SK-N-SH (cell line): Measurements from ENCODE around the gene ENTREP3. TPM values are rescaled to one million over a fixed set of nuclear protein-coding genes. Genes with fewer than 3 reads are reported as not detected.

Source experiments
- CTCF ChIA-PET: fragments of 300-600, 350-600 bp; formaldehyde crosslinking; extraction: SDS; loops from one replicate; lab custom pipeline; 2021; lab: Yijun Ruan, JAX
- POLR2A ChIA-PET: fragments of 350-600 bp; sonication (Branson Sonifier 250); formaldehyde crosslinking; extraction: SDS; loops from one replicate; lab custom pipeline; 2020; ENCODE audit warnings: antibody characterized with exemption, inconsistent platforms; lab: Yijun Ruan, JAX
- DNase-seq: peaks from one replicate; pipeline ENCODE4 v3.0.0; 2012
- H2AFZ ChIP-seq: fragments of 200-600 bp; sonication (generic); 2 replicates; pipeline ENCODE4 v1.8.1; 2016; ENCODE audit warnings: antibody characterized with exemption, mild to moderate bottlenecking, low read depth
- H3F3A ChIP-seq: fragments of 200-600 bp; sonication (generic); replicated peaks from 2 replicates; pipeline ENCODE3; 2016; ENCODE audit warnings: antibody characterized with exemption, mild to moderate bottlenecking; ENCODE audit not compliant: insufficient read depth
- H3K27ac ChIP-seq, 2 experiments: fragments of 200-500 bp in 1 of 2; fragments of 200-600 bp in 1 of 2; sonication (Bioruptor generic) in 1 of 2; sonication (generic), shearing (Covaris generic) in 1 of 2; 2 replicates each; pipeline versions ENCODE4 v1.5.1 to v1.6.1; 2014 to 2016; ENCODE audit warnings: low read depth in 2 of 2, inconsistent platforms in 1 of 2, low read length in 1 of 2, mild to moderate bottlenecking in 1 of 2, mixed read lengths in 1 of 2
- H3K27me3 ChIP-seq: fragments of 200-600 bp; sonication (generic), shearing (Covaris generic); 2 replicates; pipeline ENCODE4 v1.6.1; 2016; ENCODE audit warnings: mixed run types; ENCODE audit not compliant: insufficient read depth
- H3K36me3 ChIP-seq, 2 experiments: fragments of 200-500 bp in 1 of 2; fragments of 200-600 bp in 1 of 2; sonication (Bioruptor generic) in 1 of 2; sonication (generic) in 1 of 2; replicated peaks in 1 of 2; 2 replicates each; pipeline versions ENCODE3 to v1.5.1; 2014 to 2016; ENCODE audit warnings: low read length in 1 of 2, mild to moderate bottlenecking in 1 of 2; ENCODE audit not compliant: insufficient read depth in 2 of 2, control insufficient read depth in 1 of 2
- H3K4me1 ChIP-seq, 2 experiments: fragments of 200-500 bp in 1 of 2; fragments of 200-600 bp in 1 of 2; sonication (Bioruptor generic) in 1 of 2; sonication (generic), shearing (Covaris generic) in 1 of 2; 2 replicates each; pipeline versions ENCODE4 v1.5.1 to v1.6.1; 2014 to 2016; ENCODE audit warnings: low read depth in 1 of 2, low read length in 1 of 2, mixed run types in 1 of 2; ENCODE audit not compliant: insufficient read depth in 2 of 2, control insufficient read depth in 1 of 2
- H3K4me2 ChIP-seq: fragments of 200-600 bp; sonication (generic), shearing (Covaris generic); 2 replicates; pipeline ENCODE4 v1.6.1; 2017; ENCODE audit warnings: mixed run types
- H3K4me3 ChIP-seq, 2 experiments: fragments of 200-500 bp in 1 of 2; fragments of 200-600 bp in 1 of 2; sonication (Bioruptor generic) in 1 of 2; sonication (generic), shearing (Covaris generic) in 1 of 2; 2 replicates each; pipeline versions ENCODE4 v1.5.1 to v1.8.1; 2014 to 2016; ENCODE audit warnings: low read depth in 2 of 2, inconsistent platforms in 1 of 2, low read length in 1 of 2, mild to moderate bottlenecking in 1 of 2, mixed read lengths in 1 of 2, moderate library complexity in 1 of 2
- H3K79me2 ChIP-seq: fragments of 200-600 bp; sonication (generic); 2 replicates; pipeline ENCODE4 v1.8.1; 2017; ENCODE audit warnings: mild to moderate bottlenecking; ENCODE audit not compliant: insufficient read depth
- H3K9ac ChIP-seq: fragments of 200-600 bp; sonication (generic); 2 replicates; pipeline ENCODE4 v1.6.1; 2017; ENCODE audit warnings: mixed run types
- H3K9me2 ChIP-seq: fragments of 200-600 bp; sonication (generic); 2 replicates; pipeline ENCODE4 v1.6.1; 2017; ENCODE audit warnings: mixed run types
- H3K9me3 ChIP-seq: fragments of 200-600 bp; sonication (generic); 2 replicates; pipeline ENCODE4 v1.6.1; 2017; ENCODE audit warnings: mixed run types, mild to moderate bottlenecking, moderate library complexity
- H4K20me1 ChIP-seq: fragments of 200-600 bp; sonication (generic); 2 replicates; pipeline ENCODE4 v1.6.1; 2017; ENCODE audit warnings: mild to moderate bottlenecking, mixed run types; ENCODE audit not compliant: insufficient read depth
- FOSL2 ChIP-seq: IDR thresholded peaks from 2 replicates; pipeline ENCODE4 v1.4.0; 2012; ENCODE audit warnings: low read depth, mild to moderate bottlenecking, moderate library complexity, borderline replicate concordance
- GABPA ChIP-seq: IDR thresholded peaks from 2 replicates; pipeline ENCODE4 v1.4.0; 2012; ENCODE audit warnings: low read depth, mild to moderate bottlenecking
- GATA2 ChIP-seq: sonication (generic); formaldehyde crosslinking; IDR thresholded peaks from 2 replicates; pipeline ENCODE4 v1.5.0; 2020; ENCODE audit warnings: mild to moderate bottlenecking, missing genetic modification reagents
- MEF2A ChIP-seq: IDR thresholded peaks from 2 replicates; pipeline ENCODE4 v1.4.0; 2012; ENCODE audit warnings: low read depth, borderline replicate concordance
- POLR2AphosphoS5 ChIP-seq: IDR thresholded peaks from 2 replicates; pipeline ENCODE4 v1.6.1; 2012; ENCODE audit warnings: low read depth, low read length
- RCOR1 ChIP-seq: fragments of 150-350 bp; IDR thresholded peaks from 2 replicates; pipeline ENCODE4 v1.6.1; 2017; ENCODE audit warnings: antibody characterized with exemption, low read length
- RFX5 ChIP-seq: IDR thresholded peaks from 2 replicates; pipeline ENCODE4 v1.6.1; 2012; ENCODE audit warnings: mild to moderate bottlenecking, improper control_type of control experiment, low read length
- SIN3A ChIP-seq: IDR thresholded peaks from 2 replicates; pipeline ENCODE4 v1.6.1; 2012; ENCODE audit warnings: low read depth, mild to moderate bottlenecking, low read length, moderate library complexity, borderline replicate concordance
- SMC3 ChIP-seq: IDR thresholded peaks from 2 replicates; pipeline ENCODE4 v1.6.1; 2012; ENCODE audit warnings: low read depth, low read length, improper control_type of control experiment
- TEAD4 ChIP-seq: IDR thresholded peaks from 2 replicates; pipeline ENCODE4 v1.4.0; 2012; ENCODE audit warnings: mild to moderate bottlenecking, borderline replicate concordance; ENCODE audit not compliant: insufficient read depth
- WGBS: methylation state at CpG from one replicate; pipeline ENCODE4 v1.1.6; 2017; ENCODE audit warnings: low lambda C conversion rate; 5-methylcytosine and 5-hydroxymethylcytosine counted together
- polyA plus RNA-seq, 3 experiments: library from polyadenylated mRNA; depleted of rRNA; stranded (reverse); fragments of >200 nt; gene quantifications; 2 replicates each; pipeline ENCODE4 v1.2.3, GENCODE V29; 2012
- TF ChIP-seq, protein P1 (sequence below): IDR thresholded peaks from 2 replicates; pipeline ENCODE4 v1.4.0; 2012; ENCODE audit warnings: low read depth, borderline replicate concordance
- TF ChIP-seq, protein P2 (sequence below): fragments of 150-350 bp; IDR thresholded peaks from 2 replicates; pipeline ENCODE4 v1.6.1; 2016; ENCODE audit warnings: mild to moderate bottlenecking, low read depth, low read length
- TF ChIP-seq, protein P3 (sequence below): IDR thresholded peaks from 2 replicates; pipeline ENCODE4 v1.6.1; 2012; ENCODE audit warnings: mild to moderate bottlenecking, low read depth, low read length, moderate library complexity

Gene ENTREP3
- polyA plus RNA-seq, 1 of the 3 experiments (the other 2 are of a cell fraction), result 30.6 TPM

DNA sequence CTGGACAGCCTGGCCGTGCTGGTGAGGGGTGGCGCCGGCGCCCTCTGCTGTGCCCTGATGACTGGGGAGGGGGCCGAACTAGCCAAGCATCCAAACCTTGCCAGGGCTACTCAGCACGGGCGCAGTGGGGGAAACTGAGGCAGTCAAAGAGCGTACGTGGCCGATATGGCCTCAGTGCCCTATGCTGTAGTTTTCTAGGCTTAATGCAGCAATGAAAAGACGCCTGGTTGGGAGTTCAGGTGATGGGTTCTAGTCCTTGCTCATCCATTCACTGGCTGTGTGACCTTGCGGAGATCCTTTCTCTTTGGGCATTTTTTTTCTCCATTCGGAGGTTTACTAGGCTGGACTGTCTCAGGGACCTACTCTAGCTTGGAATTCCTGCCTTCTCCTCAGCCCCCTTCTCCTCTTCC lies 46.0 kb downstream of the ENTREP3 start:
- peak overlapping the region; percentile 93 to 98 for H3K27ac ChIP-seq
- H3K4me2 ChIP-seq, result peak overlapping the region; percentile 99
- CTCF ChIA-PET, result interaction anchor here (0.9 to 5.1 kb wide), 8 partner anchors 10 to 99 kb away, joined by 3 to 80 read pairs (median 4); partner anchors contain the start of genes KRTCAP2 and TRIM46
- H3K79me2 ChIP-seq, result peaks cover 29% of the 10 kb centered on the region
- H3K9me2 ChIP-seq, result no peaks in the 10 kb centered on the region
- H4K20me1 ChIP-seq, result no peaks in the 10 kb centered on the region
- peaks cover 0 to 29% of the 10 kb centered on the region in 2 experiments; a peak in 3 of 4 replicates for H3K4me1 ChIP-seq
- peaks cover 27% of the 10 kb centered on the region for H3F3A ChIP-seq
- WGBS, result 12% methylated on average over 10 of the region's 13 CpGs
- H3K4me3 ChIP-seq, result peak overlapping the region; percentile 65 to 98
- H2AFZ ChIP-seq, result peak overlapping the region; percentile 75; the same call in 1 of the 2 replicates
- TF ChIP-seq, protein P1, sequence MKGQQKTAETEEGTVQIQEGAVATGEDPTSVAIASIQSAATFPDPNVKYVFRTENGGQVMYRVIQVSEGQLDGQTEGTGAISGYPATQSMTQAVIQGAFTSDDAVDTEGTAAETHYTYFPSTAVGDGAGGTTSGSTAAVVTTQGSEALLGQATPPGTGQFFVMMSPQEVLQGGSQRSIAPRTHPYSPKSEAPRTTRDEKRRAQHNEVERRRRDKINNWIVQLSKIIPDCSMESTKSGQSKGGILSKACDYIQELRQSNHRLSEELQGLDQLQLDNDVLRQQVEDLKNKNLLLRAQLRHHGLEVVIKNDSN, result no peak
- no peak for TF ChIP-seq SMC3
- TF ChIP-seq SIN3A, result no peak
- TF ChIP-seq, protein P2, sequence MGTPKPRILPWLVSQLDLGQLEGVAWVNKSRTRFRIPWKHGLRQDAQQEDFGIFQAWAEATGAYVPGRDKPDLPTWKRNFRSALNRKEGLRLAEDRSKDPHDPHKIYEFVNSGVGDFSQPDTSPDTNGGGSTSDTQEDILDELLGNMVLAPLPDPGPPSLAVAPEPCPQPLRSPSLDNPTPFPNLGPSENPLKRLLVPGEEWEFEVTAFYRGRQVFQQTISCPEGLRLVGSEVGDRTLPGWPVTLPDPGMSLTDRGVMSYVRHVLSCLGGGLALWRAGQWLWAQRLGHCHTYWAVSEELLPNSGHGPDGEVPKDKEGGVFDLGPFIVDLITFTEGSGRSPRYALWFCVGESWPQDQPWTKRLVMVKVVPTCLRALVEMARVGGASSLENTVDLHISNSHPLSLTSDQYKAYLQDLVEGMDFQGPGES, result no peak
- no peak for TF ChIP-seq POLR2AphosphoS5
- no peak for TF ChIP-seq MEF2A
- TF ChIP-seq GABPA, result no peak
- TF ChIP-seq, protein P3, sequence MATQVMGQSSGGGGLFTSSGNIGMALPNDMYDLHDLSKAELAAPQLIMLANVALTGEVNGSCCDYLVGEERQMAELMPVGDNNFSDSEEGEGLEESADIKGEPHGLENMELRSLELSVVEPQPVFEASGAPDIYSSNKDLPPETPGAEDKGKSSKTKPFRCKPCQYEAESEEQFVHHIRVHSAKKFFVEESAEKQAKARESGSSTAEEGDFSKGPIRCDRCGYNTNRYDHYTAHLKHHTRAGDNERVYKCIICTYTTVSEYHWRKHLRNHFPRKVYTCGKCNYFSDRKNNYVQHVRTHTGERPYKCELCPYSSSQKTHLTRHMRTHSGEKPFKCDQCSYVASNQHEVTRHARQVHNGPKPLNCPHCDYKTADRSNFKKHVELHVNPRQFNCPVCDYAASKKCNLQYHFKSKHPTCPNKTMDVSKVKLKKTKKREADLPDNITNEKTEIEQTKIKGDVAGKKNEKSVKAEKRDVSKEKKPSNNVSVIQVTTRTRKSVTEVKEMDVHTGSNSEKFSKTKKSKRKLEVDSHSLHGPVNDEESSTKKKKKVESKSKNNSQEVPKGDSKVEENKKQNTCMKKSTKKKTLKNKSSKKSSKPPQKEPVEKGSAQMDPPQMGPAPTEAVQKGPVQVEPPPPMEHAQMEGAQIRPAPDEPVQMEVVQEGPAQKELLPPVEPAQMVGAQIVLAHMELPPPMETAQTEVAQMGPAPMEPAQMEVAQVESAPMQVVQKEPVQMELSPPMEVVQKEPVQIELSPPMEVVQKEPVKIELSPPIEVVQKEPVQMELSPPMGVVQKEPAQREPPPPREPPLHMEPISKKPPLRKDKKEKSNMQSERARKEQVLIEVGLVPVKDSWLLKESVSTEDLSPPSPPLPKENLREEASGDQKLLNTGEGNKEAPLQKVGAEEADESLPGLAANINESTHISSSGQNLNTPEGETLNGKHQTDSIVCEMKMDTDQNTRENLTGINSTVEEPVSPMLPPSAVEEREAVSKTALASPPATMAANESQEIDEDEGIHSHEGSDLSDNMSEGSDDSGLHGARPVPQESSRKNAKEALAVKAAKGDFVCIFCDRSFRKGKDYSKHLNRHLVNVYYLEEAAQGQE, result no peak
- TF ChIP-seq FOSL2, result no peak
- no peak for TF ChIP-seq RFX5
- TF ChIP-seq RCOR1, result no peak
- TF ChIP-seq GATA2, result no peak
- TF ChIP-seq TEAD4, result no peak
- peak overlapping the region; percentile 100 for H3K9ac ChIP-seq
- no peaks in the 10 kb centered on the region for H3K27me3 ChIP-seq
- no peaks in the 10 kb centered on the region for H3K9me3 ChIP-seq
- POLR2A ChIA-PET, result interaction anchor here (0.6 to 3.4 kb wide), 4 partner anchors 10 to 53 kb away, joined by 3 to 25 read pairs (median 3); partner anchors contain the start of gene SCAMP3
- no peak for DNase-seq
- H3K36me3 ChIP-seq, result peaks cover 9 to 21% of the 10 kb centered on the region in 2 experiments
